ENCODE results near the gene TECPR2.

Gene TECPR2

GRCh38 chr14:102375119-102375518 is 12.4 kb downstream of the TECPR2 start:
- TF ChIP-seq CTCF (IDR thresholded peaks at IDR 0.05; ENCODE audit: insufficient read depth, low read length, missing control alignments): no peak
- ChIA-PET POLR2A (no interaction called here), CTCF (interaction anchor here (1.9 kb wide), 1 partner anchor 63 kb away, joined by 5 read pairs; no protein-coding TSS in a partner anchor)
- no peak overlapping the region for H3K4me3 ChIP-seq (ENCODE audit: low read depth, low read length)
- no peak for DNase-seq (ENCODE audit: low read depth, low spot score)

GRCh38 chr14:102377696-102378095 is 15.0 kb downstream of the TECPR2 start:
- TF ChIP-seq CTCF (IDR thresholded peaks at IDR 0.05; ENCODE audit: insufficient read depth, low read length, missing control alignments): no peak
- no peak for DNase-seq (ENCODE audit: low read depth, low spot score)
- CTCF ChIA-PET: interaction anchor here (0.9 to 1.5 kb wide), 2 partner anchors 18 to 61 kb away, joined by 3 to 4 read pairs; no protein-coding TSS in a partner anchor
- H3K4me3 ChIP-seq (ENCODE audit: low read depth, low read length): no peak overlapping the region
- POLR2A ChIA-PET: no interaction called here

GRCh38 chr14:102378830-102379229 is 16.1 kb downstream of the TECPR2 start:
- TF ChIP-seq CTCF (IDR thresholded peaks at IDR 0.05; ENCODE audit: insufficient read depth, low read length, missing control alignments): no peak
- CTCF ChIA-PET: interaction anchor here (1.5 kb wide), 1 partner anchor 60 kb away, joined by 4 read pairs; no protein-coding TSS in a partner anchor
- no peak overlapping the region for H3K4me3 ChIP-seq (ENCODE audit: low read depth, low read length)
- no peak for DNase-seq (ENCODE audit: low read depth, low spot score)
- POLR2A ChIA-PET: no interaction called here

GRCh38 chr14:102387086-102387485 is 24.3 kb downstream of the TECPR2 start:
- POLR2A ChIA-PET: no interaction called here
- CTCF ChIA-PET: no interaction called here
- no peak for TF ChIP-seq CTCF (IDR thresholded peaks at IDR 0.05; ENCODE audit: insufficient read depth, low read length, missing control alignments)
- DNase-seq (ENCODE audit: low read depth, low spot score): no peak
- H3K4me3 ChIP-seq (ENCODE audit: low read depth, low read length): no peak overlapping the region

- ChIA-PET CTCF (interaction anchor here (0.9 to 2.2 kb wide), 3 partner anchors 48 to 75 kb away, joined by 3 to 6 read pairs (median 3); no protein-coding TSS in a partner anchor), POLR2A (no interaction called here)
- no peak overlapping the region for H3K4me3 ChIP-seq (ENCODE audit: low read depth, low read length)
- no peak for TF ChIP-seq CTCF (IDR thresholded peaks at IDR 0.05; ENCODE audit: insufficient read depth, low read length, missing control alignments)
- DNase-seq (ENCODE audit: low read depth, low spot score): no peak
Measured at GRCh38 chr14:102389246-102389645, 26.5 kb downstream of the TECPR2 start.

GRCh38 chr14:102390064-102390855 is 27.5 kb downstream of the TECPR2 start:
- H3K4me3 ChIP-seq (ENCODE audit: low read depth, low read length): no peak overlapping the region
- DNase-seq (ENCODE audit: low read depth, low spot score): no peak
- ChIA-PET POLR2A (no interaction called here), CTCF (interaction anchor here (0.7 to 2.2 kb wide), 6 partner anchors 19 to 204 kb away, joined by 3 to 6 read pairs (median 3); no protein-coding TSS in a partner anchor)
- TF ChIP-seq CTCF (IDR thresholded peaks at IDR 0.05; ENCODE audit: insufficient read depth, low read length, missing control alignments): no peak

Data from AG04449 (cell line).